Mucosa of rectum (tissue), 2 donors: ENCODE data around the gene MAT2A.
A peak's percentile ranks its signal among the peaks of the same experiment; 100 is the strongest.

Experiments
- H3K27ac ChIP-seq, 2 donors: one replicate each; pipeline ENCODE4 v1.7.0; 2013; ENCODE audit warnings: inconsistent platforms in 2 of 2, low read depth in 2 of 2, low read length in 2 of 2
- H3K27me3 ChIP-seq, 2 donors: one replicate each; pipeline ENCODE4 v1.7.0; 2013; ENCODE audit warnings: low read length in 2 of 2; ENCODE audit not compliant: control insufficient read depth in 2 of 2, insufficient read depth in 2 of 2
- H3K36me3 ChIP-seq, 2 donors: one replicate each; pipeline ENCODE4 v1.7.0; 2013; ENCODE audit warnings: low read length in 2 of 2; ENCODE audit not compliant: control insufficient read depth in 2 of 2, insufficient read depth in 2 of 2
- H3K4me1 ChIP-seq, 2 donors: one replicate each; pipeline ENCODE4 v1.7.0; 2013; ENCODE audit warnings: low read length in 2 of 2, mild to moderate bottlenecking in 1 of 2; ENCODE audit not compliant: control insufficient read depth in 2 of 2, insufficient read depth in 2 of 2
- H3K4me3 ChIP-seq, 2 donors: one replicate each; pipeline ENCODE4 v1.7.0; 2013; ENCODE audit warnings: low read length in 2 of 2
- H3K9ac ChIP-seq, 2 donors: one replicate each; pipeline ENCODE4 v1.7.0; 2013; ENCODE audit warnings: low read length in 2 of 2, low read depth in 1 of 2, mild to moderate bottlenecking in 1 of 2
- H3K9me3 ChIP-seq, 2 donors: one replicate each; pipeline ENCODE4 v1.7.0; 2013; ENCODE audit warnings: low read length in 2 of 2; ENCODE audit not compliant: control insufficient read depth in 2 of 2
- donor health status: healthy.
- donor health status: Normal muscosa, but diverticular disease.

The MAT2A gene

GRCh38 chr2:85538507-85539360 lies at the start of gene MAT2A:
Gene MAT2A, plus strand, starts transcription at chr2:85539168. Its CDS starts 120 bp downstream, at chr2:85539288.
- no peaks in the 10 kb centered on the region for H3K27me3 ChIP-seq
- H3K36me3 ChIP-seq, result peaks cover 26 to 29% of the 10 kb centered on the region in 2 donors
- H3K9ac ChIP-seq, result peak within 1 kb of the TSS; percentile 96 to 98
- H3K4me1 ChIP-seq, result peaks cover 33 to 36% of the 10 kb centered on the region in 2 donors
- peak within 1 kb of the TSS; percentile 92 to 99 for H3K4me3 ChIP-seq
- H3K27ac ChIP-seq, result peak within 1 kb of the TSS; percentile 98 to 99
- H3K9me3 ChIP-seq, result no peaks in the 10 kb centered on the region

GRCh38 chr2:85490861-85491755 lies 47.9 kb upstream of the MAT2A start:
- no peaks in the 10 kb centered on the region for H3K27me3 ChIP-seq
- no peak overlapping the region for H3K27ac ChIP-seq
- no peaks in the 10 kb centered on the region for H3K9me3 ChIP-seq
- H3K36me3 ChIP-seq, result no peaks in the 10 kb centered on the region
- no peak overlapping the region for H3K4me3 ChIP-seq
- no peak overlapping the region for H3K9ac ChIP-seq
- H3K4me1 ChIP-seq, result no peaks in the 10 kb centered on the region

GRCh38 chr2:85496436-85496835 lies 42.5 kb upstream of the MAT2A start:
- Histone ChIP-seq H3K4me3 (no peak overlapping the region), H3K27ac (no peak overlapping the region), H3K4me1 (peaks cover 3 to 4% of the 10 kb centered on the region in 2 donors), H3K9me3 (no peaks in the 10 kb centered on the region), H3K36me3 (no peaks in the 10 kb centered on the region), H3K9ac (no peak overlapping the region), H3K27me3 (no peaks in the 10 kb centered on the region)

GRCh38 chr2:85497944-85498630 lies 40.9 kb upstream of the MAT2A start:
- peaks cover 5 to 14% of the 10 kb centered on the region in 2 donors for H3K4me1 ChIP-seq
- no peaks in the 10 kb centered on the region for H3K27me3 ChIP-seq
- no peak overlapping the region for H3K9ac ChIP-seq
- H3K27ac ChIP-seq, result no peak overlapping the region
- no peaks in the 10 kb centered on the region for H3K36me3 ChIP-seq
- no peak overlapping the region for H3K4me3 ChIP-seq
- no peaks in the 10 kb centered on the region for H3K9me3 ChIP-seq

GRCh38 chr2:85501248-85501647 lies 37.7 kb upstream of the MAT2A start:
- Histone ChIP-seq H3K4me3 (no peak overlapping the region), H3K9me3 (no peaks in the 10 kb centered on the region), H3K27me3 (no peaks in the 10 kb centered on the region), H3K9ac (no peak overlapping the region), H3K27ac (no peak overlapping the region), H3K36me3 (no peaks in the 10 kb centered on the region), H3K4me1 (peaks cover 10 to 31% of the 10 kb centered on the region in 2 donors)

- Histone ChIP-seq H3K36me3 (no peaks in the 10 kb centered on the region), H3K9me3 (no peaks in the 10 kb centered on the region), H3K9ac (no peak overlapping the region), H3K4me3 (no peak overlapping the region), H3K27me3 (no peaks in the 10 kb centered on the region), H3K27ac (peak overlapping the region in 1 of 2 donors; percentile 12), H3K4me1 (peaks cover 10 to 31% of the 10 kb centered on the region in 2 donors)
Observed at GRCh38 chr2:85502720-85503119, 36.2 kb upstream of the MAT2A start.

GRCh38 chr2:85503168-85503850 lies 35.7 kb upstream of the MAT2A start:
- no peaks in the 10 kb centered on the region for H3K9me3 ChIP-seq
- peaks cover 10 to 31% of the 10 kb centered on the region in 2 donors for H3K4me1 ChIP-seq
- H3K36me3 ChIP-seq, result no peaks in the 10 kb centered on the region
- peak overlapping the region in 1 of 2 donors; percentile 12 for H3K27ac ChIP-seq
- H3K4me3 ChIP-seq, result no peak overlapping the region
- H3K27me3 ChIP-seq, result no peaks in the 10 kb centered on the region
- H3K9ac ChIP-seq, result no peak overlapping the region

GRCh38 chr2:85503851-85504777 lies 34.9 kb upstream of the MAT2A start:
- H3K27me3 ChIP-seq, result no peaks in the 10 kb centered on the region
- H3K4me3 ChIP-seq, result no peak overlapping the region
- H3K36me3 ChIP-seq, result no peaks in the 10 kb centered on the region
- no peaks in the 10 kb centered on the region for H3K9me3 ChIP-seq
- peak overlapping the region in 1 of 2 donors; percentile 29 for H3K27ac ChIP-seq
- H3K4me1 ChIP-seq, result peaks cover 6 to 27% of the 10 kb centered on the region in 2 donors
- no peak overlapping the region for H3K9ac ChIP-seq
